ENCODE measurements around the gene HEPHL1. TPM values are rescaled to one million over a fixed set of nuclear protein-coding genes. Genes with fewer than 3 reads are reported as not detected.
A peak's percentile ranks its signal among the peaks of the same experiment; 100 is the strongest.

The HEPHL1 gene
- total RNA-seq, 1 donor = not detected

DNA sequence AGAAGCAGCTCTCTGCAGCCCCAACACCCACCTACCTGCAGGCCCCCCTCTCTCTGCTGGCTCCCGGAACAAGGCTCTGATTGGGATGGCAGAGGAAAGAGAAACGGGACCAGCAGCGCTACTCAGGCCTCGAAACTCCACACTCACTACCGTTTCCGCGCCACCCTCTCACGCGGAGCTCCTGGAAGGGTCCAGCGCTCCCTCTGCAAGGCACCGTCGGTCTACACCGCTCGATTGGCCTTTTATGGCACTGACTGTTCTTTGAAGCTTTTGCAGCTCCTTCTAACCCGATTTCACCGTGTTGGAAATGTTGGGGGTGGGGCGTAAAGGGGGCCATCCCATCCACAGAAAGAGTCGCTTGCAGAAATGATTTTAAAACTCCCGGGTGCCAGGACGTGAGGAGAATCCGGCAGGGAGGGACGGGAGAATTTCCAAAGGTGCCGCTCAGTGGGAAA lies 107.2 kb downstream of the HEPHL1 start:
- Histone ChIP-seq H3K27me3 (ENCODE audit: insufficient read depth, low read length) (no peaks in the 10 kb centered on the region), H3K9me3 (ENCODE audit: low read depth, low read length) (no peaks in the 10 kb centered on the region), H3K4me1 (ENCODE audit: insufficient read depth, low read length) (peaks cover 49% of the 10 kb centered on the region), H3K4me3 (ENCODE audit: low read length) (peak overlapping the region; percentile 66)

GRCh38 chr11:94128746-94129511 lies 107.8 kb downstream of the HEPHL1 start, which contains the start of gene PANX1:
Gene PANX1, plus strand, starts transcription at chr11:94128841. Its CDS starts 472 bp downstream, at chr11:94129313.
- Histone ChIP-seq H3K4me1 (ENCODE audit: insufficient read depth, low read length) (peaks cover 56% of the 10 kb centered on the region), H3K27me3 (ENCODE audit: insufficient read depth, low read length) (no peaks in the 10 kb centered on the region), H3K4me3 (ENCODE audit: low read length) (peak within 1 kb of the TSS; percentile 66), H3K9me3 (ENCODE audit: low read depth, low read length) (no peaks in the 10 kb centered on the region)

DNA sequence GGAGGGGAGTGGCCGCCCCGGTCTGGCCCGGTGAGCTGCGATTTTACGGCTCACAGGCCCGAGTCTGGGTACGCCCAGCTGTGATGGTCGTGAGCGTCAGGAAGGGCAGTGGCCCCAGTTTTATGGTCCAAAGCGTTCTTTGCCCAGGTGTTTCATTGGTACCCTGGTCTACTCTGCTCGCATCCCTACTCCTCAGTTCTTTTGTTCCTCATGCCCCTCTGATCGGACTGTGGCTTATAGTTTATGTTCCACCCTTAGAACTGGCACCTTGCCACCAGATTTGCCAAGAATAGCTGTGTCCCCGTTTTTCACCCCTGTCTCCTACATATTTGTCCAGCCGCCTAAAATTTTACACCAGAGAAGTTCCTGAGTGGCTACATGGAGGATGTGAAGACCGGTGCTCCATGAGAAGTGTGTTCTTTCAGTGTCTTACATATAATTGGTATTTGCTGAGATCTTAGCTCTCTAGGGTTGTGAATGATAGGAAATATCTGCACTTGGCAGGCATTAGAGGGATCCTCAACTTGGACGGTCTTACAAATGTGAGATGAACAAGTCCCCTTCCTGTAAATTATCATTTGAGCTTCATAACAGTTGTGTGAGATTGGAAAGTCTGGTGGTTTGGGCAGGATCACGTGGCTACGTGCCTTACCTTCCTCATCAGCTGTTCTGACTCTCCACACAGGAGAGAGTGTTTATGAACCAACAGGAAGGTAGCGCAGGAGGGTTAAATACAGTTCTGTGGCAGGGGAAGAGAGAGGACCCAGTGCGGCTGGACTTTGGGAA lies 108.6 kb downstream of the HEPHL1 start:
- no peaks in the 10 kb centered on the region for H3K9me3 ChIP-seq (ENCODE audit: low read depth, low read length)
- no peaks in the 10 kb centered on the region for H3K27me3 ChIP-seq (ENCODE audit: insufficient read depth, low read length)
- H3K4me3 ChIP-seq (ENCODE audit: low read length) = peak overlapping the region; percentile 66
- peaks cover 63% of the 10 kb centered on the region for H3K4me1 ChIP-seq (ENCODE audit: insufficient read depth, low read length)

- Histone ChIP-seq H3K4me3 (ENCODE audit: low read length) (no peak overlapping the region), H3K4me1 (ENCODE audit: insufficient read depth, low read length) (peaks cover 71% of the 10 kb centered on the region)
Measured at GRCh38 chr11:94130298-94131046, 109.3 kb downstream of the HEPHL1 start.

GRCh38 chr11:94131047-94131717 lies 110.0 kb downstream of the HEPHL1 start:
- H3K4me3 ChIP-seq (ENCODE audit: low read length) = no peak overlapping the region
- peaks cover 74% of the 10 kb centered on the region for H3K4me1 ChIP-seq (ENCODE audit: insufficient read depth, low read length)
- no peaks in the 10 kb centered on the region for H3K9me3 ChIP-seq (ENCODE audit: low read depth, low read length)
- H3K27me3 ChIP-seq (ENCODE audit: insufficient read depth, low read length) = no peaks in the 10 kb centered on the region

More at GRCh38 chr11:94130298-94131046, 109.3 kb downstream of the HEPHL1 start:
- Histone ChIP-seq H3K27me3 (ENCODE audit: insufficient read depth, low read length) (no peaks in the 10 kb centered on the region), H3K9me3 (ENCODE audit: low read depth, low read length) (no peaks in the 10 kb centered on the region)

DNA sequence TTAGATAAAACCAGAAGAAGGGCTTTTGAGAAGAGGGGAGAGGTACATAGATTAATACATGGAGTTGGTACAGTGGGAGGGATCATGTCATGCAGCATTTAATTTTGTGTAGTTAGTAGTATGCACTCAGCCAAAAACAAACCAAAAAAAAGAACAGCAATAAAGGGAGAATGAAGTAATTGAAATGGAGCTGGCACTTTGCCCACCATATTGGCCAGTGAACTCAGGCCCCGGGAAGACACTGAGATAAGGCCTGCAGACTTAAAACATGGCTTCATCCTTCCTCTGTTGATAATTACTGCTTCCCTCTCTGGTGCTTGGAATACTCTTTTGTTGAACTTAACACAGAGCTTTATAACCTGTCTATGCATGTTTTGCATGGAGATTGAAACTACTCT lies 110.6 kb downstream of the HEPHL1 start:
- Histone ChIP-seq H3K9me3 (ENCODE audit: low read depth, low read length) (no peaks in the 10 kb centered on the region), H3K27me3 (ENCODE audit: insufficient read depth, low read length) (no peaks in the 10 kb centered on the region), H3K4me3 (ENCODE audit: low read length) (no peak overlapping the region), H3K4me1 (ENCODE audit: insufficient read depth, low read length) (peaks cover 75% of the 10 kb centered on the region)

GRCh38 chr11:94132152-94132558 lies 111.0 kb downstream of the HEPHL1 start:
- no peaks in the 10 kb centered on the region for H3K9me3 ChIP-seq (ENCODE audit: low read depth, low read length)
- no peaks in the 10 kb centered on the region for H3K27me3 ChIP-seq (ENCODE audit: insufficient read depth, low read length)
- peaks cover 76% of the 10 kb centered on the region for H3K4me1 ChIP-seq (ENCODE audit: insufficient read depth, low read length)
- H3K4me3 ChIP-seq (ENCODE audit: low read length) = no peak overlapping the region

DNA sequence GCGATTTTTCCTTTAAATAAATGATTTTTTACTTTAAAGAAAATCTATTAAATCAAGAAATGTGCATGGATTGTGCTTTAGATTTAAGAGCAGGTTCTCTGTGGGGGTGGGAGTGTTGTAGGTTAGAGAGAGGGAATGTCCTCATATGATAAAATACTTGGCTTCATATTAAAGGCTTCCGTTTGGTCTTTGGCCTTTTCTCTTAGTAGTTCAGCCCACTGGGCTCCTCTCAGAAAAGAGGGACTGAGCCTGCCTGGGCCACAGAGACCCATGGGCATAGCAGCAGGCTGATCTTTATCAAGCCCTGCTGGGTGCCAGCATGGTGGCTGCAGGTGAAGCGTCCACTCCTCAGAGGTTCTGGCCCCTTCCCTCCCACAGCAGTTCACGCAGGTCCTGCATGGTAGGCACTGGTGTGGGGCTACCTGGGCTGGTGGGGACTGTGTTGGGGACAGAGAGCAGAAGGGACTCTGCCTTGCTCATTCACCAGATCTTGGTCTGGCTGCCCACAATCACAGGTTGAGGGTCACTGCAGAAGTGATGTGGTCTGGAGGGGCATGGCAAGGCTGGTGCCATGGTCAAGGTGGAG lies 111.8 kb downstream of the HEPHL1 start:
- H3K4me1 ChIP-seq (ENCODE audit: insufficient read depth, low read length) = peaks cover 69% of the 10 kb centered on the region
- no peak overlapping the region for H3K4me3 ChIP-seq (ENCODE audit: low read length)
- no peaks in the 10 kb centered on the region for H3K9me3 ChIP-seq (ENCODE audit: low read depth, low read length)
- no peaks in the 10 kb centered on the region for H3K27me3 ChIP-seq (ENCODE audit: insufficient read depth, low read length)

DNA sequence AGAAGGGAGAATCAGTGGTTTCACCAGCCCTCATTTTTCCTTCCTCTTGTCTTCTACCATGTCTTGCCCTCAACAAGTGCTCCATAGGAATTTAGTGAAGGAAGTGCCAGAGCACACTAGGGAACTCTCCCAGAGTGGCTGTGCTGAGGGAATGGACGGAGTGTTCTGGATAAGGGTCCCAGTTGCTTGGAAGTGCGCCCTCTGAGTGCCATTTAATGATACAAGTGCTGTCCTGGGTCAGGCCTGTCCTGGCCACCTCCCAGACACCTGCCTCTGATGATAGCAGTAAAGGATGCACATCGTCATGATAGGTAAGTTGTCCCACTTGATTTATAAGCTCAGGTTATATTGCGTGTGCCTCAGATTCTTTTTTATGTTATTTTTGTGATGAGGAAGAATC lies 112.6 kb downstream of the HEPHL1 start:
- Histone ChIP-seq H3K27me3 (ENCODE audit: insufficient read depth, low read length) (no peaks in the 10 kb centered on the region), H3K4me1 (ENCODE audit: insufficient read depth, low read length) (peaks cover 64% of the 10 kb centered on the region), H3K4me3 (ENCODE audit: low read length) (no peak overlapping the region), H3K9me3 (ENCODE audit: low read depth, low read length) (no peaks in the 10 kb centered on the region)

DNA sequence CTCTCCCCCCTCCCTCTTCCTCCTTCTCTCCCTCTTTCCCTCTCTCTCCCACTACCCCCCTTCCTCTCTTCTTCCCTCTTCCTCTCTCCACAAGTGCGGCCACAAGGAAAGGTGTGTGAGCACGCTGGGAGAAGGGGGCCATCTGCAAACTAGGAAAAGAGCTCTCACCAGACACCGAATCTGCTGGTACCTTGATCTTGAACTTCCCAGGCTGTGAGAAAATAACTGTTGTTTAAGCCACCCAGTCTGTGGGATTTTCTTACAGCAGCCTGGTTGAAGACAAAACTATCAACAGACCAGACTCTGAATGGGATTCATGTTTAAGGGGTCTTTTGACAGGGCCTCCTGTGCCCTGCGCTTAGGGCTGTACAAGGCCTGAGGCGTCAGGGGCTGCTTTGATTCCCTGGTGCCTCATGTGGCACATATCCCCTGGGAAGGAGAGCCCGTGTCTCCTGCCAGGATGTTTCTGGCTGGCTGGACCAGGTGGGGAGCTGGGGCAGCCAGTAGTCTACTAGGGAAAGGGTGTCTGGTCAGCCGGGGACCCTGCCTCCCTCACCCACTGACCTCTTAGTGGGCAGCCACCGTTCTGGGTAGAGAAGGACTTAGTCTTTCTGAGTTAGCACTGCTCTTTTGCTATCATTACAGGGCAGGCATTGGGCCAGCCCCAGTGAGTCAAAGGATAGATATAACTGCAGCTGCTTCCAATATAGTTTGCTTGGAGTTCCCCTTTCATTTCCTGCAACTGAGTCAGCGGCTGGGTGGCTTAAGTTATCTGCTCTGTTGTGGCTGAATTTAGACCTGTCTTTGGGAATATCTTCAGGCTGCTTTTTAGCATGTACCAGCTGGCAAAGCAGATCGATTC lies 113.7 kb downstream of the HEPHL1 start:
- Histone ChIP-seq H3K9me3 (ENCODE audit: low read depth, low read length) (no peaks in the 10 kb centered on the region), H3K27me3 (ENCODE audit: insufficient read depth, low read length) (no peaks in the 10 kb centered on the region), H3K4me3 (ENCODE audit: low read length) (no peak overlapping the region), H3K4me1 (ENCODE audit: insufficient read depth, low read length) (peaks cover 57% of the 10 kb centered on the region)

DNA sequence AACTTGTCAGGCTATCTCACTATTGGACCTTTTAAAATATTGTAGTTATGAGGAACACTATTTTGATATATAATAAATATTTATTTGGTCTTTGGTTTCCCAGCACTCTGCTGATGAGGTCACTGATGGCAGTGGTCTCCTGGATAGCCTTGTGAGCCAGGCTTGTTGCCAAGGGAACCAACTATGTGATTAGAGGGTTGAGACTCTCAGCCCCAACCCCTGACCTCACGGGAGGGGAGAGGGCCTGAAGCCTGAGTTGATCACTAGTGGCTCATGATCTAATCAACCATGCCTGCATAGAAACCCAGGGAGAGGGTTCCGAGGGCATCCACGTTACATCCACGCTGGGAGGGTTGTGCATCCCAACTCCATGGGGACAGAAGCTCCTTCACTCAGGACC lies 118.3 kb downstream of the HEPHL1 start:
- no peaks in the 10 kb centered on the region for H3K9me3 ChIP-seq (ENCODE audit: low read depth, low read length)
- H3K4me1 ChIP-seq (ENCODE audit: insufficient read depth, low read length) = peaks cover 41% of the 10 kb centered on the region
- H3K4me3 ChIP-seq (ENCODE audit: low read length) = no peak overlapping the region
- H3K27me3 ChIP-seq (ENCODE audit: insufficient read depth, low read length) = no peaks in the 10 kb centered on the region

DNA sequence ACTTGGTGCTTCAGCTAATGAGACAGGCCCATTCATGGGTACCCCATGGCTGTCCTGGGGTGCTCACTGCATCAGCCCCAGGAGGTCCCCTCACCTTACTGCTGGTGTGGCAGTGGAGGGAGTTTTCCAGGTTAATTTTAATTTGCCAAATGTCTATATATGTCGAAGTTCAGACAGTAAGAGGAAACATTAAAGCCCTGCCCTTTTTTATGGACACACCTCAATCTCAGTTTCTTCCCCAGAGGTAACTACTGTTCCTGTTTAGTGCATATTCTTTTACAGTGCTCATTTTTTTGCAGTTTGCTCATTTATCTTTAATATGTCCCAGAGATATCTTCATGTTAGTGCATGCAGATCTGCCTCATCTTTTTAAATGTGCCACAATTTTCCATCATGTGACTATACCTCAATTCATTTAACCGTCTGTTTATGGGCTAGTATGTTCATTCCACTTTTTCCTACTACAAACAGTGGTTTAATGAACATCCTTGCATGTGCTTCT lies 119.1 kb downstream of the HEPHL1 start:
- H3K9me3 ChIP-seq (ENCODE audit: low read depth, low read length) = no peaks in the 10 kb centered on the region
- peaks cover 35% of the 10 kb centered on the region for H3K4me1 ChIP-seq (ENCODE audit: insufficient read depth, low read length)
- no peak overlapping the region for H3K4me3 ChIP-seq (ENCODE audit: low read length)
- H3K27me3 ChIP-seq (ENCODE audit: insufficient read depth, low read length) = no peaks in the 10 kb centered on the region

GRCh38 chr11:94141511-94142307 lies 120.6 kb downstream of the HEPHL1 start:
- Histone ChIP-seq H3K4me1 (ENCODE audit: insufficient read depth, low read length) (peaks cover 29% of the 10 kb centered on the region), H3K9me3 (ENCODE audit: low read depth, low read length) (no peaks in the 10 kb centered on the region)

More at GRCh38 chr11:94141511-94142307, 120.6 kb downstream of the HEPHL1 start:
- Histone ChIP-seq H3K27me3 (ENCODE audit: insufficient read depth, low read length) (no peaks in the 10 kb centered on the region), H3K4me3 (ENCODE audit: low read length) (no peak overlapping the region)

Measured in mononuclear cell (primary cell).